CD4-positive, alpha-beta T cell treated with Interleukin-10 for 1 hour (primary cell): Measurements from ENCODE around the gene E2F4.

Experiments used
- DNase-seq: peaks from one replicate; pipeline ENCODE4 v3.0.0-alpha.2; 2020

The E2F4 gene

GRCh38 chr16:67158637-67159600 is 33.0 kb upstream of the E2F4 start:
- DNase-seq: peak; percentile 91

- no peak for DNase-seq
Measured at GRCh38 chr16:67161595-67162058, 30.3 kb upstream of the E2F4 start.

- no peak for DNase-seq
Measured at GRCh38 chr16:67162506-67163163, 29.3 kb upstream of the E2F4 start.

GRCh38 chr16:67163164-67163998 is 28.6 kb upstream of the E2F4 start:
- DNase-seq: peak; percentile 61

GRCh38 chr16:67163999-67164558 is 27.9 kb upstream of the E2F4 start:
- no peak for DNase-seq

- DNase-seq: no peak
Measured at GRCh38 chr16:67164599-67165061, 27.3 kb upstream of the E2F4 start, which contains the start of gene HSF4. TSS of gene HSF4 (plus strand) at chr16:67164745. CDS start at chr16:67164812, 67 bp downstream.

GRCh38 chr16:67165121-67166078 is 26.6 kb upstream of the E2F4 start:
- no peak for DNase-seq

GRCh38 chr16:67166110-67166547 is 25.8 kb upstream of the E2F4 start:
- DNase-seq: no peak

- no peak for DNase-seq
Measured at GRCh38 chr16:67166598-67167168, 25.3 kb upstream of the E2F4 start.

- DNase-seq: no peak
Measured at GRCh38 chr16:67167588-67167987, 24.4 kb upstream of the E2F4 start.

- DNase-seq: no peak
Measured at GRCh38 chr16:67169011-67169451, 22.9 kb upstream of the E2F4 start.

- peak; percentile 47 for DNase-seq
Measured at GRCh38 chr16:67169642-67170167, 22.2 kb upstream of the E2F4 start.

- peak; percentile 39 for DNase-seq
Measured at GRCh38 chr16:67170168-67170948, 21.6 kb upstream of the E2F4 start, which contains the start of gene NOL3. TSS of gene NOL3 (plus strand) at chr16:67170538.

- no peak for DNase-seq
Measured at GRCh38 chr16:67170949-67171649, 20.9 kb upstream of the E2F4 start.

- no peak for DNase-seq
Measured at GRCh38 chr16:67173323-67173722, 18.6 kb upstream of the E2F4 start.

GRCh38 chr16:67173808-67174705 is 17.9 kb upstream of the E2F4 start:
- peak; percentile 77 for DNase-seq

GRCh38 chr16:67174706-67175231 is 17.2 kb upstream of the E2F4 start:
- no peak for DNase-seq
